D341Med (cell line): Measurements from ENCODE around the gene TSPYL1.
A peak's percentile ranks its signal among the peaks of the same experiment; 100 is the strongest.

Experiments
- DNase-seq: peaks from one replicate; pipeline ENCODE4 v3.0.0; 2012; ENCODE audit warnings: low spot score

Gene TSPYL1

GRCh38 chr6:116256694-116257093 is 23.0 kb downstream of the TSPYL1 start:
- no peak for DNase-seq

DNA sequence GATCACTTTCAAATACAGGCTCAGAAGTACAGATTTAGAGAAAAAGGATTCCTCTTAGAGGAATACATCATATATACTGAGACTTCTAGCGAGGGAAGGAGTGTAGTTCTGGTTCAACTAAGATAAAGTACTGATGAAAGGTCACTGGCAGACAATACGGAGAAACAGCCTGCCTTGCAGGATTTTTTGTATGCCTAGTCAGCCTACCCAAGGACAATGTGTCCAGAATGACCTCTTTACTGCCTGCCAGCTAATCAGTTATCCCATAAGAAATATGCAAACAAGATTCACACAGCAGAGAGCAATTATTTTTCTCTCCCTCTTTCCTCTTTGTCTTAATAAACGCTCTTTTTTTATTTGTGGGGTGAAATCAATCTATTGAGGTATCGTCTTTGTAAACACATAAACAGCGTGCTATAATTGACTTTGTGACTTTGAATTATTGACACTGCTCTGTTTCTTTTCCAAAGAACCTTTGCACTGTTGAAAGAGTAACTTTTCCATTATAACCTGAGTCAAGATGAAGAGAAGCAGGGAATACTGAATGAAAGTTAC is 24.4 kb downstream of the TSPYL1 start:
- no peak for DNase-seq

- DNase-seq, result no peak
These were observed 25.3 kb downstream of the TSPYL1 start for GRCh38 chr6:116254297-116255056.

GRCh38 chr6:116253505-116254296 is 26.0 kb downstream of the TSPYL1 start, which contains the start of gene TSPYL4:
TSS of gene TSPYL4 (minus strand) at chr6:116254075. CDS start at chr6:116254008, 67 bp downstream.
- DNase-seq, result peak; percentile 92

GRCh38 chr6:116253188-116253504 is 26.6 kb downstream of the TSPYL1 start:
- DNase-seq, result no peak

DNA sequence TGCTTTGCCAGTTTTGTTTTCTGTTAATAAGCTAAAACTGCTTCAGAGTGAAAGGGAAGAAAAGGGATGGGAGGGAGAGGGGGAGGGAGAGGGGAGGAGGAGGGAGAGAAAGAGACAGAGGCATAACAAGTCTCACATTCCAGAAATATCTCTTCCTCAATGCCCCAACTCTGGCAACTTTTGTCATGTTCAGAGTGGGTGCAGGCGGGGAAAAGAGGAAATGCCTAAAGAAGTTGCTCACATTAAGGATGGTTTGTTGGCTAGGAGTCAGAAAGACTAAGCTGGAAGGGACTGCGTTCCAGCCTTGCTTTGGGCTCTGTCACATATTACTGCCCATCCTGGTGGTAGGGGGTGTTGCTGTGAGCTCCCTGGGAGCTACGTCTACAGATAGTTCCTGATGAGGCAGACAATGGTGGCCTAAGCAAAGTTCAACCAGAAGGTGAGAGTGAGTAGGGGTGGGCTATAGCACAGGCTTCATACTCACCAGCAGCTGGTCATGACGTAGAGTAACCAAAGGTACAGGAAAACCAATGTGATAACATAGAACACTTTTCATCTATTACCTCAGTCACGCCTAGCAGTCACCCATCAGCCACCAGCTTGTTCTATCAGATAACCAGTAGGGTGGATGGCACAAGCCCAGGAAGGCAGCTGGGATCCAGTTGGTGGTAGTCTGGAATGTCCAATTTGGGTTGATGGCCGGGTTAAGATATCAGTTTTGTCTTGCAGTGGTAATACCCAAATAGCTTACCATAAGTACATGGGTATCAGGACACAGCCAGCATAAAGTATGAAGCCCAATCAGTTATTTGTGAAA is 28.0 kb downstream of the TSPYL1 start:
- DNase-seq, result no peak

DNA sequence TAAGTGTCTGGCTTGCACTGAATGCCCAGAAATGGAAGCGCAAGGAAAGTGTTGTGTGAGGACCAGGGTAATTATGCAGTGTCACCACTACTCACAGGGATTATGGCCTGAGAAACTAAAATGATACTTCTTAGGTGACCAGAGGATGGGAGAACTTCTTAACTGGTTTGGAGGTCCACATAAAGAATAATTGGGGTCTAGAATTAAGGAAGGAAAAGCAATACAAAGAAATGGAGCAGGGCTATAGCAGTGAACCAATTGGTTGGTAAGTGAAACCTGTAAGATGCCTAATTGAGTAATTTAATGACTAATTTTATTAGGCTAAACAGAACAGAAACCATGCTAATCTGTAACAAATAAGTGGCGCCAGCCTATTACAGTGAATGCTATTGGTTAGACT is 31.2 kb downstream of the TSPYL1 start:
- DNase-seq, result no peak

GRCh38 chr6:116247285-116247684 is 32.4 kb downstream of the TSPYL1 start:
- DNase-seq, result no peak

DNA sequence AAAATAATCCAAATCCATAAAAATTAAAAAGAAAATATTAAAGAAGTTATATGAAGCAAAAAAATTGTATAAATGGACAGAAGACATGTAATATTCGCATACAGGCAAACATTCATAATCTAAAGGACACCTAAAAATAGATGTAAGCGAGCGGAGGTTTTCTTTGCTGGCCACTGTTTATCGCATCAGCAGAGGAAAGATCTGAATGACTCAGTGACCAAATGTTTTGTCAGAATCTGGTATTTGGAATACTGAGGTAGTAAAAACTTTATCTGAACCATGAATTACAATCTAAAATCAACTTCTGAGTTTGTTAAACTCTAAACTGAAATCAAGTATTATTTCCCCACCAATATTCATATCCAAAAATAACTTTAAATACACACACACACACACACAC is 33.6 kb downstream of the TSPYL1 start:
- no peak for DNase-seq

- no peak for DNase-seq
These were observed 35.4 kb downstream of the TSPYL1 start for GRCh38 chr6:116244284-116244683.

- no peak for DNase-seq
These were observed 39.9 kb downstream of the TSPYL1 start for GRCh38 chr6:116239856-116240255.

- no peak for DNase-seq
These were observed 40.5 kb downstream of the TSPYL1 start for GRCh38 chr6:116239256-116239655.

GRCh38 chr6:116238083-116238482 is 41.6 kb downstream of the TSPYL1 start:
- DNase-seq, result no peak

DNA sequence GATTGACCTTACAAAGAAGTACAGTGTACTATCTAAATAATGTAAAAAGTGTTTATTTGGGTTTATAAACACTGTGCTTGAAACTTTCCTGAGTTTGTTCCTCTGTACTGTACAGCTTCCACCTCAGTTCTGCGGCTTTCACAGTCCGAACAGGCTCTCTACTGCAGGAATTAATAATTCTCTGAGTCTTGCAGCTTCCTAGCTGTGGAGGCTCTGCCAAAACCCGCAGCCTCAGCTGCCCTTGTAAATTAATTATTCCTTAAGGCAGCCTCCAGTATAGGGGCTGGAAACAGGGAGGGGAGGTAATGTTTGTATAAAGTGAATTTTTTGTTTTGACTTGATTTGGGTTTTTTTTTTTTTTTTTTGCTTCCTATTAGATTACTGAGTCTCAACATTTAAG is 45.0 kb downstream of the TSPYL1 start:
- DNase-seq, result no peak

- no peak for DNase-seq
These were observed 50.3 kb downstream of the TSPYL1 start for GRCh38 chr6:116229287-116229913.
